Epithelial cell of prostate (primary cell): ENCODE data around the gene CCDC68.
A peak's percentile ranks its signal among the peaks of the same experiment; 100 is the strongest.

Experiments used
- DNase-seq: peaks from one replicate; pipeline ENCODE4 v3.0.0-alpha.2; 2011; ENCODE audit warnings: low read depth, low spot score
- H3K27ac ChIP-seq: fragments of 450-650 bp; 2 replicates; pipeline ENCODE4 v1.5.1; 2017; ENCODE audit warnings: mild to moderate bottlenecking

The CCDC68 gene, protein sequence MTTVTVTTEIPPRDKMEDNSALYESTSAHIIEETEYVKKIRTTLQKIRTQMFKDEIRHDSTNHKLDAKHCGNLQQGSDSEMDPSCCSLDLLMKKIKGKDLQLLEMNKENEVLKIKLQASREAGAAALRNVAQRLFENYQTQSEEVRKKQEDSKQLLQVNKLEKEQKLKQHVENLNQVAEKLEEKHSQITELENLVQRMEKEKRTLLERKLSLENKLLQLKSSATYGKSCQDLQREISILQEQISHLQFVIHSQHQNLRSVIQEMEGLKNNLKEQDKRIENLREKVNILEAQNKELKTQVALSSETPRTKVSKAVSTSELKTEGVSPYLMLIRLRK

GRCh38 chr18:54958704-54959625 is at the start of gene CCDC68:
TSS of gene CCDC68 (minus strand) at chr18:54959461. CDS start at chr18:54942791, 16,670 bp downstream.
- peak within 1 kb of the TSS; percentile 31 for H3K27ac ChIP-seq
- DNase-seq = no peak

- no peak for DNase-seq
- H3K27ac ChIP-seq = no peak overlapping the region
Measured at GRCh38 chr18:55007602-55008001, 48.3 kb upstream of the CCDC68 start.

GRCh38 chr18:55003695-55004094 is 44.4 kb upstream of the CCDC68 start:
- no peak for DNase-seq

GRCh38 chr18:55002261-55002660 is 43.0 kb upstream of the CCDC68 start:
- no peak overlapping the region for H3K27ac ChIP-seq
- DNase-seq = no peak

More at GRCh38 chr18:55003695-55004094, 44.4 kb upstream of the CCDC68 start:
- no peak overlapping the region for H3K27ac ChIP-seq

DNA sequence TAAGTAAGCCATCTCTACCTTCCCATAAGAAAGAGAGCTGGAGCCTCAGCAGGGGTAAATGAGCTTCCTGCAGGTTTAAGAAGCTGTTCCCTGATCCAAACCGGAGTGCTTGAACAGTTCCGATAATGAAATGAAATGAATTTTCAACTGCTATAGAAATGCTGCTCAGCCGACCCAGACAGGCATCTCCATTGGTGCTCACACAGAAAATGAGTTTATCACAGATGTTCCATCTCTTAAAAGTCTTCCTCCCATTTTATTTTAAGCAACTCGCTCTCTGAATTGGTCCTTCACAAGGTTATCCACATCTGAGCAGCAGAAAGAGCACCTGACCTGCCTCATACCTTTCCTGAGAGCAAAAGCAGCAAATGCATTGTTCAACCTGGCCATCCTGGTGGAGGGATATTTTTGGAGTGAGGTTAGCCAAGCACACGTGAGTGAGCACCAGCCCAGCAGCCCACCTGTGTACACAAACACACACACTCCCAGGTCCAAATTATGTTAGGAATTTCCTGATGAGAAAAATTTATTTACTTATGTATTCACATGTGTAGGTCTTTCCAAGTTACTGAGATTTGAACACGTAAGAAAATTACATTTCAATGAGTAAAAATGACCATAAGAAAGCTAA is 42.2 kb upstream of the CCDC68 start:
- no peak for DNase-seq

GRCh38 chr18:55000529-55000928 is 41.3 kb upstream of the CCDC68 start:
- no peak for DNase-seq

More for the DNA sequence above, 42.2 kb upstream of the CCDC68 start:
- H3K27ac ChIP-seq = no peak overlapping the region

DNA sequence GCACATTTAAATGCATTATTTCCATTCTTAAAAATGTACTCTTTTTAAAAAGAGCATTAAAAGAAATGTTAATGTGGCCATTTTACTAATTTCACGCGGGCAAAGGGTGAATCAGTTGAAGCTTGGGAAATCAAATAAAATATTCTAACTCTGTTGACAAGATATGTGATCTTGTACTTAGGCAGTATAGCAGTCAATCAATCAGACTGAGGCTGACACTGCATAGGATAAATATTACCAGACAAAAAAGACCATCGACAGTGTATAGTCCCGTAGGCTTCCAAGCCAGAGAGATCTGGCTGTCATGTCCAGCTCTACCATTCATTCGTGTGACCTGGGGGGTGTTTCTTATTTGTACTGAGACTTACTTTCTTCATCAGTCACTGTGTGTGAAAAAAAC is 39.8 kb upstream of the CCDC68 start:
- no peak for DNase-seq
- no peak overlapping the region for H3K27ac ChIP-seq

More at GRCh38 chr18:55000529-55000928, 41.3 kb upstream of the CCDC68 start:
- no peak overlapping the region for H3K27ac ChIP-seq

GRCh38 chr18:54995421-54996143 is 36.3 kb upstream of the CCDC68 start:
- DNase-seq = no peak
- no peak overlapping the region for H3K27ac ChIP-seq

DNA sequence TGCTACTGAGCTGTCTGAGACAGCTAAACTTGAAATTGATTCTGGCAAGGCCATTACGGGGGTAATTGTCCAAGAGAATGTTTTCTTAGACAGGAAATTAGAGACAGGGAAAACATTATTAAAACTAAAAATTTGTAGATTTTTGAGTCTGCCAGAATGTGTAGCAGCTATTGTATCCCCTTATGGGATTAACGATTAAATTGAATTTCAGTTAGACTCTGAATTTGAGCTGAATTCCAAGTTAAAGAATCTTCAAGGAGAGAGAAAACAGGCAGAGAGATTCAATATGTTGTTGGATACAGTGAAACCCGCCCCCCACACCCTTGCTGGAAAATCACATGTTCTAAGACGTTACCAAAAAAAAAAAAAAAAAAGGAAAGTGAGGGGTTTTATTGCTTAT is 32.7 kb upstream of the CCDC68 start:
- no peak for DNase-seq

DNA sequence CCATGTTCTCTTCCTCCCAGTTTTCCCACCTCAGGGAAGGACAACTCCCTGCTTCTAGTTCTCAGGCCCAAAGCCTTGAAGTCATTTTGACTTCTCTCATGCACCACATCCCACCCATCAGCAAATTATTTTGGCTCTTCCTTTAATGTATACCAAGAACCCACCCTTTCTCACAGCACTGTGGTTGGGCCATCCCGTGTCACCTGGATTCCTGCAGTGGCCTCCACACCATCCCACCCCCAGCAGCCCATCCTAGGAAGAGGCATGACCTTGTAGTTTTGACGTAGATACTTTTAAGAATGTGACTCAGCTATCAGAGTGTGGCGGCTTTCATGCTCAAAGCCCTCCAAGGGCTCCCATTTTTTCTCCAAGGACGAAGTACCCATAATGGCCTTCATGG is 25.6 kb upstream of the CCDC68 start:
- no peak overlapping the region for H3K27ac ChIP-seq
- no peak for DNase-seq

More for the DNA sequence above, 32.7 kb upstream of the CCDC68 start:
- H3K27ac ChIP-seq = no peak overlapping the region

DNA sequence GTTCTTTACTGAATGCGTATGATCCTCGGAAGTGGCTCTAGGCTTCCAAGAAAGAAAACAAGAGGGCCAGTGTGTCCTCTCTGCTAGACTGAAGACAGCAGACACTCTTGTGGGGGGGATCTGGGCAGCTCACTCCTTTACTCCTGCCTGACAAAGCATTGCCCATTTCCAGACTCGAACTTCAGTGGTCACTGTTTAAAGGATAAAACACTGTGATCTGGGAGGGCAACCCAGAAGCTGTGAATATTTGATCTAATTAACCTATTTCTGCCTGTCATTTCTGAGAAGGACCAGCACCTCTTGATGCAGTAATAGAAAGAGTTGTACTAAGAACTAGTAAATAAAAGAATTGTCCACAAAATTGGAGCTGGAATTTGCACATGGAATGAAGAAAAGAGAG is 24.5 kb upstream of the CCDC68 start:
- no peak overlapping the region for H3K27ac ChIP-seq
- no peak for DNase-seq

DNA sequence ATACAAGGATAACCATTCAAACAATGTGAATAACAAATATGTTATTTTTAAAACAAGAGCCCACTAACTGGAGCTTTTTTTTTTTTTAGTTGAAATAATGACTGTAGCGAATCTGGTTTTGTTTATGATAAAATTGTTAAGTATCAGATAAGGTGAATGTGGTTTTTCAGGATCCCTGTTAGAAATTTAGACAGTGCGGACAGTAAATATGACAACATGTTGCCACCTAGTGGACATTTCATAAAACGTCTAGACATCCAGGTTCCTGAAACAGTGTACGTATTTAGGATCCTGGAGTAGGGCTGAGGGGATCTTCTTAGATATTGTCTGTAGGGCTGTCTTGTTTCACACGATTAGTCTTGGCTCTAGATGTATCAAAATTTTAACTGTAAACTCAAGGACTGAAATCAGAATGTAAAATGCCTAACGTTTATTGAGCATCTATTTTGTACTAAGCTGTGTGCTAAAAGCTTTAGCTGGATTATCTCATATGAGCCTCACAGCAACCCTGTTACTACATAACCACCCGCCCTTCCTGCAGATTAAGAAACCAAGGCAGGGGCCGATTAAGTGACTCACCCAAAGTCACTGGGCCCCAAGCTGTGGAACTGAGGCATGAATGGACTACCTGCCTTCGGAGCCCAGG is 23.9 kb upstream of the CCDC68 start:
- H3K27ac ChIP-seq = no peak overlapping the region
- no peak for DNase-seq

DNA sequence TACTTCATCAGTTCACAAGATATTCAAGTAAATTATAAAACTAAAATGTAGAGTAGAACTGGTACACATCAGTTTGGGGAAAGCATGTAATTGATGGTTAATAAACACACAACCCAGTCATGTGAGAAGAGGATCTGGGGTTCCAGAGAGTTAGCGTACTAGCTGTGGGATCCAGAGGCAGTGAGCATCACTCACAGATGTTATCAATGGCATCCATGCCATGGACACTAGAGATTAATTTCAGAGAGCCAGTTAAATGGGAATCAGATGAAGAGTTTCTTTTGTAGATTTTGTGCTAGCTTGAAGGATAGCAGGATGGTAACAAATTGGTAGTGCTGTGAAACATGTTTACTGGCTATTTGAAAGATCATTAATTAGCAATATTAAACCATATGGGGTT is 21.8 kb upstream of the CCDC68 start:
- H3K27ac ChIP-seq = no peak overlapping the region
- DNase-seq = no peak

- H3K27ac ChIP-seq = no peak overlapping the region
- no peak for DNase-seq
Measured at GRCh38 chr18:54975598-54975997, 16.3 kb upstream of the CCDC68 start.

GRCh38 chr18:54973046-54973445 is 13.8 kb upstream of the CCDC68 start:
- H3K27ac ChIP-seq = no peak overlapping the region
- DNase-seq = no peak

GRCh38 chr18:54968807-54969206 is 9.5 kb upstream of the CCDC68 start:
- peak overlapping the region; percentile 88 for H3K27ac ChIP-seq
- no peak for DNase-seq

GRCh38 chr18:54968237-54968636 is 9.0 kb upstream of the CCDC68 start:
- peak overlapping the region; percentile 88 for H3K27ac ChIP-seq

DNA sequence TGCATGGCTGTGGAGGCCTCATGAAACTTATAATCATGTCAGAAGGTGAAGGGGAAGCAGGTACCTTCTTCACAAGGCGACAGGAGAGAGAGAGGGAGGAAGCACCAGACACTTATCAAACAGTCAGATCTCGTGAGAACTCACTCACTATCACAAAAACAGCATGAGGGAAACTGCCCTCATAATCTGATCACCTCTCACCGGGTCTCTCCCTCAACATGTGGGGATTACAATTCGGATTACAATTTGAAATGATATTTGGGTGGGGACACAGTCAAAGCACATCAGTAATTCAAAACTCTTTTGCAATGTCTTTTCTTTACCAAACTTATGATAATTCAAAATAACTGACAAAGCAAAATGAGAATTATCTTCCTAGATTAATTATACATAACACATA is 8.5 kb upstream of the CCDC68 start:
- no peak for DNase-seq
- peak overlapping the region; percentile 88 for H3K27ac ChIP-seq

More at GRCh38 chr18:54968237-54968636, 9.0 kb upstream of the CCDC68 start:
- peak; percentile 56 for DNase-seq

GRCh38 chr18:54964741-54965140 is 5.5 kb upstream of the CCDC68 start:
- no peak overlapping the region for H3K27ac ChIP-seq
- DNase-seq = no peak
